ENCODE results near the gene TLDC2. TPM values are rescaled to one million over a fixed set of nuclear protein-coding genes. Genes with fewer than 3 reads are reported as not detected.

Gene TLDC2
- total RNA-seq, 4 donors from 2014 or later = not detected

DNA sequence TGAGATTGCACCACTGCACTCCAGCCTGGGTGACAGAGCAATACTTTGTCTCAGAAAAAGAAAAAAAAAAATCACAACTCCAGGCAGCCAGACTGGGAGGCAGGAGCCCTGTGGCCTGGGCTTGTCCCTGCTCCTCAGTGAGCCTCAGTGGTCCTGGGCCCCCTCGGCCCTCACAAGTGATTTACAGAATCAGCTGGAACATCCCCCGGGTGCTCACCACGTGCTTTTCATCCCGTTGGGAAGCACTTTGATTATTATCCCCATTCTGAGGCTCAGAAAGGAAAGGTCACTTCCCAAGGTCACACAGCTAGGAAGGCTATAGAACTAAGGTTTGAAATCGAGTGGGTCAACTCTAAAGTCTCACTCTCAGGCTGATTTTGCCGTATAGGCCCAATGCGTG lies 43.1 kb upstream of the TLDC2 start:
- 66% methylated on average over 7 of the region's 7 CpGs for WGBS
- Histone ChIP-seq H3K9me3 (no peaks in the 10 kb centered on the region), H3K27ac (peak overlapping the region; percentile 60), H3K36me3 (peaks cover 13% of the 10 kb centered on the region), H3K4me1 (peaks cover 58% of the 10 kb centered on the region), H3K4me3 (no peak overlapping the region), H3K27me3 (no peaks in the 10 kb centered on the region)
- TF ChIP-seq POLR2AphosphoS5 (IDR thresholded peaks at IDR 0.05) = no peak
- no peak for TF ChIP-seq EP300 (IDR thresholded peaks at IDR 0.05)
- TF ChIP-seq, protein P1, sequence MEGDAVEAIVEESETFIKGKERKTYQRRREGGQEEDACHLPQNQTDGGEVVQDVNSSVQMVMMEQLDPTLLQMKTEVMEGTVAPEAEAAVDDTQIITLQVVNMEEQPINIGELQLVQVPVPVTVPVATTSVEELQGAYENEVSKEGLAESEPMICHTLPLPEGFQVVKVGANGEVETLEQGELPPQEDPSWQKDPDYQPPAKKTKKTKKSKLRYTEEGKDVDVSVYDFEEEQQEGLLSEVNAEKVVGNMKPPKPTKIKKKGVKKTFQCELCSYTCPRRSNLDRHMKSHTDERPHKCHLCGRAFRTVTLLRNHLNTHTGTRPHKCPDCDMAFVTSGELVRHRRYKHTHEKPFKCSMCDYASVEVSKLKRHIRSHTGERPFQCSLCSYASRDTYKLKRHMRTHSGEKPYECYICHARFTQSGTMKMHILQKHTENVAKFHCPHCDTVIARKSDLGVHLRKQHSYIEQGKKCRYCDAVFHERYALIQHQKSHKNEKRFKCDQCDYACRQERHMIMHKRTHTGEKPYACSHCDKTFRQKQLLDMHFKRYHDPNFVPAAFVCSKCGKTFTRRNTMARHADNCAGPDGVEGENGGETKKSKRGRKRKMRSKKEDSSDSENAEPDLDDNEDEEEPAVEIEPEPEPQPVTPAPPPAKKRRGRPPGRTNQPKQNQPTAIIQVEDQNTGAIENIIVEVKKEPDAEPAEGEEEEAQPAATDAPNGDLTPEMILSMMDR (IDR thresholded peaks at IDR 0.05) = no peak
- TF ChIP-seq POLR2A (IDR thresholded peaks at IDR 0.05) = no peak
- DNase-seq (ENCODE audit: low spot score in 2 of 2) = no peak

DNA sequence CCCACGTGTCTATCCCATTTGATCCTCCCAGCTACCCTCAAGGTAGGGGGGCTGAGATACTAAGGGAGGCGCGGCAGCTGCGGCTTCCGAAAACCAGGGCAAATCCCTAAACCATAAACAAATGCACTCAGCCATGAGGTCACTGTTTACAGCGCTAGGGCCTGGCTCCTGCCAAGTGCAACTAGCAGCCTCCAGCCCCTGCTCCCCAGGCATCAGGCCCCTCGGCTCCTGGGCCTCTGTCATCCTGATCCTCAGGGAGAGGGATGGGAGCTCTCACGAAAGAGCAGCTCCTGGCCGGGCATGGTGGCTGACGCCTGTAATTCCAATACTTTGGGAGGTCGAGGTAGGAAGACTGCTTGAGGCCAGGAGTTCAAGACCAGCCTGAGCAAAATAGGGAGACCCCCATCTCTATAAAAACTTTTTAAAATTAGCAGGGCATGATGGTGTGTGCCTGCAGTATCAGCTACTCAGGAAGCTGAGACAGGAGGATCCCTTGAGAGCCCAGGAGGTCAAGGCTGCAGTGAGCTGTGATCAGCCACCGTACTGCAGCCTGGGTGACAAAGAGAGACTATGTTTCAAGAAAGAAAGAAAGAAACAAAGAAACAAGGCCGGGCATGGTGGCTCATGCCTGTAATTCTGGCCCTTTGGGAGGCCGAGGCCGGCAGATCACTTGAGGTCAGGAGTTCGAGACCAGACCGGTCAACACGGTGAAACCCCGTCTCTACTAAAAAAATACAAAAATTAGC lies 42.5 kb upstream of the TLDC2 start:
- Histone ChIP-seq H3K9me3 (no peaks in the 10 kb centered on the region), H3K4me1 (peaks cover 58% of the 10 kb centered on the region), H3K36me3 (peaks cover 12% of the 10 kb centered on the region), H3K27ac (peak overlapping the region; percentile 60), H3K27me3 (no peaks in the 10 kb centered on the region), H3K4me3 (no peak overlapping the region)
- WGBS = 76% methylated on average over 14 of the region's 19 CpGs
- no peak for DNase-seq (ENCODE audit: low spot score in 2 of 2)
- TF ChIP-seq POLR2AphosphoS5 (IDR thresholded peaks at IDR 0.05) = no peak
- no peak for TF ChIP-seq EP300 (IDR thresholded peaks at IDR 0.05)
- TF ChIP-seq, protein P1 (IDR thresholded peaks at IDR 0.05) = no peak
- TF ChIP-seq POLR2A (IDR thresholded peaks at IDR 0.05) = no peak

DNA sequence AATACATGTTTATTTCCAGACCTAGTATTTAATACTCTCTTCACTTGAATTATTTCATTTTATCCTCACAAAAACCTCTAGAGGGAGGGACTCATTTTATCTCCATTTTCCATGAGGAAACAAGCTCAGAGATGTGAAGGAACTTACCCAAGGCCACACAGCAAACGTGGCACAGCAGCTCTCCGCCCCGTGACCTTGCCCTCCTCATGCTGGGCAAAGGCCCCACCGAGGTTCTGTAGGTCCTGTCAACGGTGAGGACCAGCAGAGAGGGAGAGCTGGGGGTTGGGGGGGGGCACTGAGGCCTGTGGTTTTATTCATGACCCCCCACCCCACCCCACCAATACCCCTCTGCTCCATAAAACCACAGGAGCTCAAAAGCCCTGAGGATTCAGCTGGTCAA lies 40.9 kb upstream of the TLDC2 start:
- H3K4me3 ChIP-seq = peak overlapping the region; percentile 27
- peak overlapping the region; percentile 22 for H3K27ac ChIP-seq
- WGBS = 62% methylated on average over 5 of the region's 5 CpGs
- H3K27me3 ChIP-seq = no peaks in the 10 kb centered on the region
- no peaks in the 10 kb centered on the region for H3K9me3 ChIP-seq
- H3K4me1 ChIP-seq = peaks cover 58% of the 10 kb centered on the region
- H3K36me3 ChIP-seq = peaks cover 10% of the 10 kb centered on the region
- no peak for DNase-seq (ENCODE audit: low spot score in 2 of 2)
- TF ChIP-seq EP300 (IDR thresholded peaks at IDR 0.05) = no peak
- TF ChIP-seq, protein P1 (IDR thresholded peaks at IDR 0.05) = no peak
- TF ChIP-seq POLR2A (IDR thresholded peaks at IDR 0.05) = no peak
- no peak for TF ChIP-seq POLR2AphosphoS5 (IDR thresholded peaks at IDR 0.05)

DNA sequence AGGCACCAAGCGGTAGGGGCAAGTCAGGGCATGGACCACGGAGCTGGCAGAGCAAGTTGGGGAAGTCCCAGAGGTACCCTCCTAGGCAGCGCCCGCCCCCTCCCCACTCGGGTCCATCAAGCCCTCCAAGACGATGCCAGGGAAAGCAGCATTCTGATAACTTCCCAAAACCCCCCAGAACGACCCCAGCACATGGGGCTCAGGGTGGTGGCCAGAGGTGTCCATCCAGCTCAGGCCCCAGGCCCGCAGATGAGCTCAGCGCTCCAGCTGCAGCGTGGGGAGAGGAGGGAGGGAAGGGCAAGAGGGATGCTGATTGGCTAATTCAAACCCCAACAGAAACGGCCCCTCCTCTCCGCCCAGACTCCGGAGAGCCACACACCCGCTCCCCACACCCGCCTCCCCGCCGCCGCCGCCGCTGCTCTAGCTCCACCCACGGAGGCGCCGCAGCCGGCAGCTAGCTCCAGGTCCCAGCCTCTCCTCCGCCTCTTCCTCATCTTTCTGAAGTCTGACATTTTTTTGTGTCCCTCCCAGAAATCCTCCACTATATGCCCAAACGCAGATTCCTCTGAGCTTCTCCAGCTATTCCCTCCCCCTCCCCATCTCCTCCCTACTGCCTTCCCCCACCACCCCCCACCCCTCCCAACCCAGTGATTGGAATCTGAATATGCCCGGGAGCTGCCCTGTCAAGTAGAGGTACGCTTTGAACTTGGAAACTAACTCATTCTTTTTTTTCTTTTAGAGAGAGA lies 40.3 kb upstream of the TLDC2 start:
- Histone ChIP-seq H3K36me3 (peaks cover 10% of the 10 kb centered on the region), H3K27me3 (no peaks in the 10 kb centered on the region), H3K27ac (peak overlapping the region; percentile 22), H3K4me1 (peaks cover 52% of the 10 kb centered on the region), H3K9me3 (no peaks in the 10 kb centered on the region), H3K4me3 (peak overlapping the region; percentile 27)
- TF ChIP-seq EP300 (IDR thresholded peaks at IDR 0.05) = no peak
- TF ChIP-seq, protein P1 (IDR thresholded peaks at IDR 0.05) = no peak
- no peak for TF ChIP-seq POLR2A (IDR thresholded peaks at IDR 0.05)
- TF ChIP-seq POLR2AphosphoS5 (IDR thresholded peaks at IDR 0.05) = peak in 1 of 3 donors; percentile 43
- WGBS = 1% methylated on average over 26 of the region's 28 CpGs
- DNase-seq (ENCODE audit: low spot score in 2 of 2) = peak; percentile 94 to 96
